IMR-90 (cell line): ENCODE results near the gene DNAH6. TPM values are rescaled to one million over a fixed set of nuclear protein-coding genes. Genes with fewer than 3 reads are reported as not detected.

Experiments used
- ATAC-seq: fragments of 200-7000 bp; cut with Tn5 transposase; 2 replicates; pipeline ENCODE4 v1.9.1; 2020; ENCODE audit warnings: low read depth, mild to moderate bottlenecking, moderate library complexity
- BruUV-seq: library from RNA; stranded (reverse); fragments of 400-500 nt; replicated peaks from 2 replicates; lab custom pipeline; 2021; lab: Mats Ljungman, UMichigan
- CTCF ChIA-PET: fragments of 300-600 bp; formaldehyde crosslinking; extraction: SDS; loops from one replicate; lab custom pipeline; 2021; ENCODE audit warnings: antibody characterized with exemption; lab: Yijun Ruan, JAX
- POLR2A ChIA-PET: fragments of 300-600 bp; sonication (Branson Sonifier 250); formaldehyde crosslinking; loops from one replicate; lab custom pipeline; 2022; ENCODE audit warnings: antibody characterized with exemption; ENCODE audit not compliant: unreplicated experiment; lab: Charles Lee
- DNase-seq: peaks from one replicate; pipeline ENCODE4 v3.0.0; 2013
- H2AFZ ChIP-seq: replicated peaks from 2 replicates; pipeline ENCODE3; 2013; ENCODE audit warnings: low read length, mild to moderate bottlenecking; ENCODE audit not compliant: poor library complexity
- H2AK5ac ChIP-seq: 2 replicates; pipeline ENCODE4 v1.6.1; 2013; ENCODE audit warnings: low read depth, low read length, inconsistent platforms
- H2AK9ac ChIP-seq: replicated peaks from 2 replicates; pipeline ENCODE3; 2013; ENCODE audit warnings: mild to moderate bottlenecking, low read depth, low read length, moderate library complexity; ENCODE audit not compliant: poor library complexity
- H2BK120ac ChIP-seq: 2 replicates; pipeline ENCODE4 v1.6.1; 2013; ENCODE audit warnings: low read depth, low read length, inconsistent platforms
- H2BK15ac ChIP-seq: 3 replicates; pipeline ENCODE4 v1.6.1; 2013; ENCODE audit warnings: low read depth, low read length, inconsistent platforms
- H2BK20ac ChIP-seq: 2 replicates; pipeline ENCODE4 v1.6.1; 2013; ENCODE audit warnings: low read depth, mild to moderate bottlenecking, inconsistent platforms, low read length, moderate library complexity
- H2BK5ac ChIP-seq: 2 replicates; pipeline ENCODE4 v1.6.1; 2013; ENCODE audit warnings: mild to moderate bottlenecking, low read depth, low read length, inconsistent platforms; ENCODE audit not compliant: poor library complexity, severe bottlenecking
- H3K14ac ChIP-seq: replicated peaks from 2 replicates; pipeline ENCODE4 v1.6.1; 2013; ENCODE audit warnings: low read depth, low read length, inconsistent platforms
- H3K18ac ChIP-seq: 2 replicates; pipeline ENCODE4 v1.6.1; 2013; ENCODE audit warnings: low read depth, low read length, control low read depth
- H3K23ac ChIP-seq: 2 replicates; pipeline ENCODE4 v1.6.1; 2013; ENCODE audit warnings: low read depth, low read length, inconsistent platforms
- H3K27ac ChIP-seq: 2 replicates; pipeline ENCODE4 v1.5.1; 2013; ENCODE audit warnings: mild to moderate bottlenecking, control low read depth, low read length; ENCODE audit not compliant: insufficient read depth
- H3K27me3 ChIP-seq: 2 replicates; pipeline ENCODE4 v1.6.1; 2013; ENCODE audit warnings: low read length; ENCODE audit not compliant: control insufficient read depth, insufficient read depth
- H3K36me3 ChIP-seq: 2 replicates; pipeline ENCODE4 v1.6.1; 2013; ENCODE audit warnings: low read length, mixed read lengths; ENCODE audit not compliant: control insufficient read depth, insufficient read depth
- H3K4ac ChIP-seq: 2 replicates; pipeline ENCODE4 v1.6.1; 2013; ENCODE audit warnings: low read depth, low read length, inconsistent platforms
- H3K4me1 ChIP-seq: 2 replicates; pipeline ENCODE4 v1.6.1; 2013; ENCODE audit warnings: low read length, mixed read lengths; ENCODE audit not compliant: control insufficient read depth, insufficient read depth
- H3K4me2 ChIP-seq: 2 replicates; pipeline ENCODE4 v1.6.1; 2013; ENCODE audit warnings: low read depth, mild to moderate bottlenecking, control low read depth, low read length, moderate library complexity
- H3K4me3 ChIP-seq: 2 replicates; pipeline ENCODE4 v1.5.1; 2013; ENCODE audit warnings: low read depth, mild to moderate bottlenecking, control low read depth, low read length, moderate library complexity; ENCODE audit not compliant: insufficient read depth
- H3K56ac ChIP-seq: 2 replicates; pipeline ENCODE4 v1.6.1; 2013; ENCODE audit warnings: low read length, inconsistent platforms; ENCODE audit not compliant: insufficient read depth; ENCODE audit errors: extremely low read depth
- H3K79me1 ChIP-seq, 2 experiments: 2 replicates each; pipeline ENCODE4 v1.6.1; 2013; ENCODE audit warnings: low read length in 2 of 2, inconsistent platforms in 1 of 2, low read depth in 1 of 2
- H3K9ac ChIP-seq: 2 replicates; pipeline ENCODE4 v1.6.1; 2013; ENCODE audit warnings: low read depth, low read length, control low read depth
- H3K9me1 ChIP-seq: 2 replicates; pipeline ENCODE4 v1.6.1; 2013; ENCODE audit warnings: low read length, inconsistent platforms; ENCODE audit not compliant: insufficient read depth
- H3K9me3 ChIP-seq: 2 replicates; pipeline ENCODE4 v1.6.1; 2013; ENCODE audit warnings: low read length; ENCODE audit not compliant: control insufficient read depth, insufficient read depth
- H4K20me1 ChIP-seq: 2 replicates; pipeline ENCODE4 v1.6.1; 2013; ENCODE audit warnings: low read length, inconsistent platforms; ENCODE audit not compliant: insufficient read depth
- H4K5ac ChIP-seq: 2 replicates; pipeline ENCODE4 v1.6.1; 2013; ENCODE audit warnings: mild to moderate bottlenecking, low read depth, low read length, control low read depth
- H4K8ac ChIP-seq, 2 experiments: 2 replicates each; pipeline ENCODE4 v1.6.1; 2013; ENCODE audit warnings: low read depth in 2 of 2, low read length in 2 of 2, control low read depth in 1 of 2, inconsistent platforms in 1 of 2
- H4K91ac ChIP-seq: 2 replicates; pipeline ENCODE4 v1.6.1; 2013; ENCODE audit warnings: low read depth, low read length, inconsistent platforms; ENCODE audit not compliant: insufficient read depth
- BHLHE40 ChIP-seq: fragments of 150-350 bp; IDR thresholded peaks from 2 replicates; pipeline ENCODE4 v1.6.1; 2016; ENCODE audit warnings: mild to moderate bottlenecking, low read depth, low read length
- CEBPB ChIP-seq: IDR thresholded peaks from 2 replicates; pipeline ENCODE4 v1.6.1; 2012; ENCODE audit warnings: low read depth, low read length, improper control_type of control experiment
- CHD1 ChIP-seq: IDR thresholded peaks from 2 replicates; pipeline ENCODE4 v1.6.1; 2012; ENCODE audit warnings: low read depth, low read length, improper control_type of control experiment
- FOS ChIP-seq: fragments of 150-350 bp; IDR thresholded peaks from 2 replicates; pipeline ENCODE4 v1.6.1; 2016; ENCODE audit warnings: low read depth, low read length
- MAFK ChIP-seq: IDR thresholded peaks from 2 replicates; pipeline ENCODE4 v1.6.1; 2012; ENCODE audit warnings: low read depth, low read length, improper control_type of control experiment
- MAZ ChIP-seq: IDR thresholded peaks from 2 replicates; pipeline ENCODE4 v1.6.1; 2012; ENCODE audit warnings: low read depth, mild to moderate bottlenecking, low read length, improper control_type of control experiment, moderate library complexity, borderline replicate concordance
- MXI1 ChIP-seq: IDR thresholded peaks from 2 replicates; pipeline ENCODE4 v1.6.1; 2012; ENCODE audit warnings: low read depth, mild to moderate bottlenecking, low read length, moderate library complexity, borderline replicate concordance
- POLR2A ChIP-seq: IDR thresholded peaks from 2 replicates; pipeline ENCODE4 v1.6.1; 2012; ENCODE audit warnings: mild to moderate bottlenecking, low read depth, low read length
- RAD21 ChIP-seq: IDR thresholded peaks from 2 replicates; pipeline ENCODE4 v1.6.1; 2012; ENCODE audit warnings: low read length, improper control_type of control experiment
- RCOR1 ChIP-seq: IDR thresholded peaks from 2 replicates; pipeline ENCODE4 v1.6.1; 2012; ENCODE audit warnings: mild to moderate bottlenecking, low read length, improper control_type of control experiment; ENCODE audit not compliant: insufficient replicate concordance
- RFX5 ChIP-seq: IDR thresholded peaks from 2 replicates; pipeline ENCODE4 v1.8.0; 2012; ENCODE audit warnings: low read depth, mild to moderate bottlenecking, low read length, moderate library complexity
- SMC3 ChIP-seq: fragments of 150-350 bp; IDR thresholded peaks from 2 replicates; pipeline ENCODE4 v1.6.1; 2016; ENCODE audit warnings: low read depth, mild to moderate bottlenecking, antibody characterized with exemption, low read length, moderate library complexity
- dilution Hi-C: fragments of 300-500 bp; cut with HindIII; formaldehyde crosslinking; loops from one replicate; pipeline ENCODE4 v1.14.3; 2018; ENCODE audit warnings: low sequenced_read_pairs; ENCODE audit not compliant: unreplicated experiment
- in situ Hi-C: fragments of 300-500 bp; cut with MboI; formaldehyde crosslinking; loops from 3 replicates; pipeline ENCODE4 v1.14.3; 2019; ENCODE audit warnings: low sequenced_read_pairs, inconsistent platforms, mixed read lengths
- intact Hi-C: fragments of 100-400 bp; cut with micrococcal nuclease; formaldehyde crosslinking; loops from 2 replicates; pipeline ENCODE4 v1.10.0; 2022
- polyA plus RNA-seq, 3 experiments: library from polyadenylated mRNA; depleted of rRNA; stranded (reverse); fragments of >200 nt; gene quantifications; 2 replicates each; pipeline ENCODE4 v1.2.3, GENCODE V29; 2012; ENCODE audit warnings: low replicate concordance in 1 of 3
- total RNA-seq: library from RNA; depleted of rRNA; stranded (reverse); fragments of >200 nt; gene quantifications from 2 replicates; pipeline ENCODE4 v1.2.3, GENCODE V29; 2012
- TF ChIP-seq, protein P1 (sequence below): conservative IDR thresholded peaks from 2 replicates; pipeline ENCODE4 v1.5.1; 2012; ENCODE audit warnings: mild to moderate bottlenecking, low read depth, low read length, improper control_type of control experiment
- TF ChIP-seq, protein P2 (sequence below): fragments of 150-350 bp; IDR thresholded peaks from 2 replicates; pipeline ENCODE4 v1.6.1; 2017; ENCODE audit warnings: mild to moderate bottlenecking, antibody characterized with exemption, low read length, low read depth
- TF ChIP-seq, protein P3 (sequence below): fragments of 150-350 bp; IDR thresholded peaks from 2 replicates; pipeline ENCODE4 v1.6.1; 2016; ENCODE audit warnings: low read depth, mild to moderate bottlenecking, low read length, moderate library complexity, borderline replicate concordance

Gene DNAH6
- total and polyA plus RNA-seq, 2 of the 4 experiments (the other 2 are of a cell fraction), result under 0.01 to 0.07 TPM

DNA sequence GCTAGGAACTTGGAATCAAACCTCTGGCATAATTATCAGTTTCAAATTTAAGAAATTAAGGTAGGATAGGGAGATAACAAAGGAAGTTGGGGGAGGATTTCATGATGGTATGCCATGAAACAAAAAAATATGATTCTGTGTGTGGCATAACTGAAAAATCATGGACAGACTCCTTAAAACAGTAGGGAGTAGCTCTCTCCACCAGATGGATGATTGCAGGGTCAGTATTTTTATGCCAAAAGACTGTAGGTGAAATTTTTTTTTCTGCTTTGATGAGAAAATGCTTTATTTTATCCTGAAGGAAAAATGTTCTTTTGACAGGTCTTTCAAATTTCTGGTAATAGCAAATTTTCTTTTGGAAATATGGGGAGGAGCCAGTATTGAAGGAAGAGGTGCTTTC lies 270.3 kb downstream of the DNAH6 start:
- ChIA-PET CTCF (no interaction called here), POLR2A (interaction anchor here (0.7 kb wide), 1 partner anchor 9 kb away, joined by 10 read pairs; no protein-coding TSS in a partner anchor)
- Histone ChIP-seq H3K56ac (no peak overlapping the region), H3K4ac (no peak overlapping the region), H3K27me3 (no peaks in the 10 kb centered on the region), H3K18ac (no peak overlapping the region), H2BK120ac (no peak overlapping the region), H3K9me3 (no peaks in the 10 kb centered on the region), H3K4me1 (0 out of 2 replicates have a peak, but pooled peaks cover 2% of the 10 kb centered on the region), H4K5ac (no peak overlapping the region), H2AK5ac (no peak overlapping the region), H2AK9ac (no peak overlapping the region), H4K20me1 (no peaks in the 10 kb centered on the region), H2BK20ac (no peak overlapping the region), H4K91ac (no peak overlapping the region), H3K14ac (no peak overlapping the region), H3K36me3 (no peaks in the 10 kb centered on the region), H3K9me1 (no peaks in the 10 kb centered on the region), H2BK15ac (no peak overlapping the region), H3K9ac (no peak overlapping the region), H3K23ac (no peak overlapping the region), H3K4me3 (no peak overlapping the region), H2AFZ (no peak overlapping the region), H2BK5ac (no peak overlapping the region), H3K27ac (no peak overlapping the region), H3K79me1 (no peaks in the 10 kb centered on the region), H4K8ac (no peak overlapping the region), H3K4me2 (no peak overlapping the region)
- in situ Hi-C loops, result no loop called here
- BruUV-seq, result no TSS peak
- ATAC-seq (no peak), DNase-seq (no peak)
- intact Hi-C loops, result no loop called here
- dilution Hi-C loops, result no loop called here
- TF ChIP-seq RAD21, result no peak
- TF ChIP-seq POLR2A, result no peak
- no peak for TF ChIP-seq MAFK
- no peak for TF ChIP-seq RFX5
- TF ChIP-seq, protein P1, sequence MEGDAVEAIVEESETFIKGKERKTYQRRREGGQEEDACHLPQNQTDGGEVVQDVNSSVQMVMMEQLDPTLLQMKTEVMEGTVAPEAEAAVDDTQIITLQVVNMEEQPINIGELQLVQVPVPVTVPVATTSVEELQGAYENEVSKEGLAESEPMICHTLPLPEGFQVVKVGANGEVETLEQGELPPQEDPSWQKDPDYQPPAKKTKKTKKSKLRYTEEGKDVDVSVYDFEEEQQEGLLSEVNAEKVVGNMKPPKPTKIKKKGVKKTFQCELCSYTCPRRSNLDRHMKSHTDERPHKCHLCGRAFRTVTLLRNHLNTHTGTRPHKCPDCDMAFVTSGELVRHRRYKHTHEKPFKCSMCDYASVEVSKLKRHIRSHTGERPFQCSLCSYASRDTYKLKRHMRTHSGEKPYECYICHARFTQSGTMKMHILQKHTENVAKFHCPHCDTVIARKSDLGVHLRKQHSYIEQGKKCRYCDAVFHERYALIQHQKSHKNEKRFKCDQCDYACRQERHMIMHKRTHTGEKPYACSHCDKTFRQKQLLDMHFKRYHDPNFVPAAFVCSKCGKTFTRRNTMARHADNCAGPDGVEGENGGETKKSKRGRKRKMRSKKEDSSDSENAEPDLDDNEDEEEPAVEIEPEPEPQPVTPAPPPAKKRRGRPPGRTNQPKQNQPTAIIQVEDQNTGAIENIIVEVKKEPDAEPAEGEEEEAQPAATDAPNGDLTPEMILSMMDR, result no peak
- no peak for TF ChIP-seq BHLHE40
- TF ChIP-seq, protein P2, sequence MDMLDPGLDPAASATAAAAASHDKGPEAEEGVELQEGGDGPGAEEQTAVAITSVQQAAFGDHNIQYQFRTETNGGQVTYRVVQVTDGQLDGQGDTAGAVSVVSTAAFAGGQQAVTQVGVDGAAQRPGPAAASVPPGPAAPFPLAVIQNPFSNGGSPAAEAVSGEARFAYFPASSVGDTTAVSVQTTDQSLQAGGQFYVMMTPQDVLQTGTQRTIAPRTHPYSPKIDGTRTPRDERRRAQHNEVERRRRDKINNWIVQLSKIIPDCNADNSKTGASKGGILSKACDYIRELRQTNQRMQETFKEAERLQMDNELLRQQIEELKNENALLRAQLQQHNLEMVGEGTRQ, result no peak
- no peak for TF ChIP-seq CHD1
- TF ChIP-seq, protein P3, sequence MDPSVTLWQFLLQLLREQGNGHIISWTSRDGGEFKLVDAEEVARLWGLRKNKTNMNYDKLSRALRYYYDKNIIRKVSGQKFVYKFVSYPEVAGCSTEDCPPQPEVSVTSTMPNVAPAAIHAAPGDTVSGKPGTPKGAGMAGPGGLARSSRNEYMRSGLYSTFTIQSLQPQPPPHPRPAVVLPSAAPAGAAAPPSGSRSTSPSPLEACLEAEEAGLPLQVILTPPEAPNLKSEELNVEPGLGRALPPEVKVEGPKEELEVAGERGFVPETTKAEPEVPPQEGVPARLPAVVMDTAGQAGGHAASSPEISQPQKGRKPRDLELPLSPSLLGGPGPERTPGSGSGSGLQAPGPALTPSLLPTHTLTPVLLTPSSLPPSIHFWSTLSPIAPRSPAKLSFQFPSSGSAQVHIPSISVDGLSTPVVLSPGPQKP, result no peak
- TF ChIP-seq CEBPB, result no peak
- no peak for TF ChIP-seq MAZ
- no peak for TF ChIP-seq SMC3
- no peak for TF ChIP-seq MXI1
- no peak for TF ChIP-seq RCOR1
- TF ChIP-seq FOS, result no peak
